AG09319 (cell line): ENCODE data around the gene AKR7A2.

Experiments used
- DNase-seq: peaks from one replicate; pipeline ENCODE4 v3.0.0-alpha.2; 2010; ENCODE audit warnings: low read depth; ENCODE audit errors: extremely low read depth
- TF ChIP-seq, protein P1 (sequence below): IDR thresholded peaks from 2 replicates; pipeline ENCODE4 v1.5.1; 2011; ENCODE audit warnings: low read depth, mild to moderate bottlenecking, inconsistent platforms, low read length, moderate library complexity

Gene AKR7A2

DNA sequence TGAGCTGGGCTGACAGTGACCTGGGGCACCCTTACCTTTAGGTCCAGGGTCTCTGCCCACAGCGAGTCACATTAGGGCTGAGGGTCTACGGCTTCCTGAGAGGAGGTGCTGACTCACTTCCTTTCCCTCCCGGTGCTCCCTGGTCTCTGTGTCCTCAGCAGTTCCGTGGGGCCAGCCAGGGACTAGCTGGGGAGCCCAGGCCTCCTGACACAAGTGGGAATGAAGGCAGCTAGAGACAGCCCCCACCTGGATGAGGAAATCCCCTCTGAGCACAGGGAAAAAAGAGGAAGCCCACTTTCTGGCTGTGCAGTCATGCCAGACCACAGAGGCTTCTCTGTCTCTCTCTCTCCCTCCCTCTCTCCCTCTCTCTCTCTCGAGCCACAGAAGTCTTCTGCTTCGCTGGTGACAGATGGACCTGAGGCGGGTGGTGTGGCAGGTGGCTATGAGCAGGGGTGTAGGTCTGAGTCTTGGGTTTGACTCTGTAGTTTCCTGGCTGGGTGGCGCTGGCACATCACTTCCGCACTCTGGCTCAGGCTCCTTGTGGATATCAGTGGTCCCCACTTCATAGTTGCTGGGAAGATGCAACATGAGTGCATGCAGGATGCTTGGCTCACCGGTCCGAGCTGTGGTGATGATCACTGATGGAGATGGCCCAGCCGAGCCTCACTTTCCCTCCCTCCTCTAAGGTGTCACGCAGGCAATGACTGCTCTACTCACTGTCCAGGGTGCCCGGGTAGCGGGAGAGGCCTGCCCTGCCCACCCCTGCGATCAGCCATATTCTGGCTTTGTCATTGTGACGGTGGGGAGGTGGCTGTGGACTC, 3.6 kb upstream of the AKR7A2 start:
- TF ChIP-seq, protein P1, sequence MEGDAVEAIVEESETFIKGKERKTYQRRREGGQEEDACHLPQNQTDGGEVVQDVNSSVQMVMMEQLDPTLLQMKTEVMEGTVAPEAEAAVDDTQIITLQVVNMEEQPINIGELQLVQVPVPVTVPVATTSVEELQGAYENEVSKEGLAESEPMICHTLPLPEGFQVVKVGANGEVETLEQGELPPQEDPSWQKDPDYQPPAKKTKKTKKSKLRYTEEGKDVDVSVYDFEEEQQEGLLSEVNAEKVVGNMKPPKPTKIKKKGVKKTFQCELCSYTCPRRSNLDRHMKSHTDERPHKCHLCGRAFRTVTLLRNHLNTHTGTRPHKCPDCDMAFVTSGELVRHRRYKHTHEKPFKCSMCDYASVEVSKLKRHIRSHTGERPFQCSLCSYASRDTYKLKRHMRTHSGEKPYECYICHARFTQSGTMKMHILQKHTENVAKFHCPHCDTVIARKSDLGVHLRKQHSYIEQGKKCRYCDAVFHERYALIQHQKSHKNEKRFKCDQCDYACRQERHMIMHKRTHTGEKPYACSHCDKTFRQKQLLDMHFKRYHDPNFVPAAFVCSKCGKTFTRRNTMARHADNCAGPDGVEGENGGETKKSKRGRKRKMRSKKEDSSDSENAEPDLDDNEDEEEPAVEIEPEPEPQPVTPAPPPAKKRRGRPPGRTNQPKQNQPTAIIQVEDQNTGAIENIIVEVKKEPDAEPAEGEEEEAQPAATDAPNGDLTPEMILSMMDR, result no peak
- no peak for DNase-seq

DNA sequence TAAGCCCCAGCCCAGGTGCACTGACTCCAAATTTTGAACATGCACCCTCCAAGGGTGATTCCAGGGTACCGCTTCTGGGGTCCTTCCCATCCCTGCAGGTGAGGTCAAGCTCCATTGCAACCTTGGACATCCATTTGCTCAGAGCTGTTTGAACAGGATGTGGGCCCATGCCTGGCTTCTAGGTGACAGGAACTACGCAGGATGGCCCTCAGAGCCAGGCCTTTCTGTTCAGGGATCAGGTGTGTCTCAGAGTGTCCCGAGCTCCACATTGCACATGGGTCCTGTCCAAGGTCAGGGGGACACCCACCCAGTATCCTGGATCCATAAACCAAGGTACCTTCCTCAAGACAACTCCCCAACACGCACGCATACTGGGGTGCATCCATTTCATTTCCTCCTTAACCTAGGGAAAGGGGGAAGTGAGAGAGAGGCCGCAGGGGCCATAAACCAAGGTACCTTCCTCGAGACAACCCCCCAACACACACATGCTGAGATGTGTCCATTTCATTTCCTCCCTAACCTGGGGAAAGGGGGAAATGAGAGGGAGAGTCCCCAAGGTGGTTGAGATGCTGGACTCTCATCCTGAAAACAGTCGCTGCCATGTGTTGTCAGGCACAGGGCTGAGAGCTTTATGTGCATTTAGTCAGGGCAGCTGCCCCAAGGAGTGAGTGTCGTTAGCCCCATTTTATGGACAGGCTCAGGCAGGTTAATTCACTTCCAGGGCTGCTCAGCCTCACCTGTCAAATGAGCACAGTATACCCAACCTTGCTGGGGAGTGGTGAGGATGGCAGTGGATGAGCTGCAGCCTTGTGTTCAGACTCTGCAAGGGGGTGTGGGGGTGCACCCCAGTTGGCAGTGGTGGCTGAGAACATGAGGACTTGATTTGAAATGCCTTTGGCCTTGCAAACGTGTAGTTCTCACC, 2.3 kb upstream of the AKR7A2 start:
- TF ChIP-seq, protein P1, result no peak
- DNase-seq, result no peak

DNA sequence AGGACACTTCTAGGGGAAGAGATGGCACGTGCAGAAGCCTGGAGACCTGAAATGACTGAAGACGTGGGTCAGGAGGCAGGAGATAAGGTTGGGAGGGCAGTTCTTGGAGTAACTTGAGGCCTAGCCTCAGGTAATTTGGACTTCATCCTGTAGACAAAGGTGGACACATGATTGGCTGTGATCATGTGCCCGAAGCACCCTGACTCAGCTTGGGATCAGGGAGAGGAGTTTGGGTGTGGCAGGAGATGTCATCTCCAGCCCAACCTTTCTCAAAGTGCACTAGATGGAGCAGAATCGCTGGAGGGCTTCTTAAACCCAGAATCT, 1.7 kb upstream of the AKR7A2 start:
- TF ChIP-seq, protein P1, result no peak

DNA sequence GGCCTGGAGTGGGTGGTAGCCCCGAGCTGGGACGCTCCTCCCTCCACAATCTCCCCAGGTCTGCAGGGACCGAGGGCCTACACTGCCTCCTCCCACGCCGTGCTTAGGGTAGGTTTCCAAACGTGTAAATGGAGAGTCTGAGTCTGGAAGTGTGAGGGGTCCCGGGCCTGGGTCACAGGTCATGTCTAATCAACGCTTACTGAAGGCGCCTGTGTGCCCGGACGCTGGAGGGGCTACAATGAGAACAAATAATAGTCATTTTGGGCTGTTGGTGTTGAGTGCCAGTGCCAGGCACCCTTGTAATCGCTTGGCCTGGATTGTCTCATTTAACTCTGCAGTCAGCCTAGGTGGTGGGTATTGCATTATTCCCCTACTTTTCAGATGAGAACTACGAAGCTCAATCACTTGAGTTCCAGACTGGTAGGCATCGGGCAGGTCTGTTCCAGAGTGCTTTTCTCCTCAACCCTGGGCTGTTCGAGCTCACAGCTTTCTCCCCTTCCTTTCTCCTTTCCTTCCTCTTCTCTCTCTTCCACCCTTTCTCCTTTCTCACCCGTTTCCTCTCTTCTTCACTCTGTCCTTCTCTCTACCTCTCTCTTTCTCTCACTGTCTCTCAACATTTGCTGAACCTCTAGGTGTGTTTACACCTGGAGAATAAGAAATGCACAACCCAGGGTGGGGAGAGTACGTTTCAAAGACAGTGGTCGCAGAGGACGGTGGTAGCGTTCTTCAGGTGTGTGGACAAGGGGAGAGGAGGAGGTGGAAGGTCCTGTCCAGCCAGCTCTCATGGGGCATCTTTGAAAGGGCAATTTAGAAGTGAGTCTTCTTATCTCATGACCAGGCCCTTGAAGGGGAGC, 1.1 kb upstream of the AKR7A2 start:
- DNase-seq, result no peak
- TF ChIP-seq, protein P1, result no peak

More for the DNA sequence above, 1.7 kb upstream of the AKR7A2 start:
- DNase-seq, result no peak

DNA sequence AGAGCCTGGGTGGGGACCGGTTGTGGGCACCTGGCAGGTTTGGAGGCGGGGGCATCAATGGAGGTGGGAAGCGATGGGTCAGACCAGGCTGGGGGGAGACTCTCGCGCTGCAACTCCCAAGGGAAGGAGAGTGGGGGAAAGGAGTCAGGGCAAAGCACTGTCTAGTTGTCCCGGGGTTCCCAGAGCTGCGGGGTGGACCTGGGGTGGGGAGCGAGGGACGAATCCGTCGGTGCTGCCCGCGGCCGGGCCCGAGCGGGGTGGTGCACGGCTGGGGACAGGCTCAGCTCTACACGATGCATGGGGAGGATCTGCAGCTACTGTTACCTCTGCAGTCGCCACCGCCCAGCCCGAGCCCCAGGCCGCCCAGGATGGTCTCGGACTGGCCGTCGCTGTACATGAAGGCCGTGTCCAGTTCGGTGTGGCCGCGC, 427 bp downstream of the AKR7A2 start:
- TF ChIP-seq, protein P1, result no peak
- DNase-seq, result no peak

DNA sequence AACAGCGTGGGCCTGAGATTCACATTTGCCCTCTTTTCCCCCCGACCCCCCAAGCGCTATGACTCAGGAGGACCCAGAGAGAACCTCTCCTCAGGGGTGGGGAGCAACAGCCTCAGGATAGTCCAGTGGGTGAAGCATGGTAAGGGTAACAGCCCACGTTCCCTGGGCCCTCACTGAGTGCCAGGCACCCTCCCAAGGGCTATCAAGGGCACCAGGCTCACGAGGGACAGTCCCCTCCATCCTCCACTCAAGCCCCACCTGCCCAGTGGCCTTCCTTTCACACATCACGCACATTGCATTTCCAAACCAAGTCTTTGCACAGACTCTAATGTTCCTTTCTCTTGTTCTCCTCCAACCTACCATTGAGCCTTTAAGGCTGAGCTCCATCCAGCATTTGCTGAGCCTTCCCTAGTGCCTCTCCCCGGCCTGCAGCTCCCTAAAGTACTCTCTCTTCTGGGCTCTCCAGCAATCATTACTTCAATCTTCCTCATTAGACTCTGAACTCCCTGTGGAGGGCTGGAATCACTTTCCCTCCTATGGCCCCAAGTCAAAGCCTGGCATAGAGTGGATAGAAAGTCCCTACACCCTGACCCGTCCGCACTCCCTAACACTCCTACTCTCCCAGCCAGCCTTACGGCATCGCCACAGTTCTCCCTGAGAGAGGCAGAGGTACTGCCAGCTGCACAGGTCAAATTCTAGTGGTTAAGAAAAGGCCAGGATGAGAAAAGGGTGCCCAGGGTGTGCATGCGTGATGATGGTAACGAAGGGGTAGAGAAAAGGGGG, 1.0 kb downstream of the AKR7A2 start:
- no peak for DNase-seq

More for the DNA sequence above, 1.0 kb downstream of the AKR7A2 start:
- TF ChIP-seq, protein P1, result no peak
